WI38 (cell line): ENCODE results near the gene SNX9.

Experiments used
- H3K4me3 ChIP-seq: 2 replicates; pipeline ENCODE4 v1.5.1; 2011; ENCODE audit warnings: low read depth, mild to moderate bottlenecking, control low read depth, low read length
- TF ChIP-seq, protein P1 (sequence below): IDR thresholded peaks from 2 replicates; pipeline ENCODE4 v1.5.1; 2012; ENCODE audit warnings: low read depth, mild to moderate bottlenecking, control low read depth, low read length

The SNX9 gene

DNA sequence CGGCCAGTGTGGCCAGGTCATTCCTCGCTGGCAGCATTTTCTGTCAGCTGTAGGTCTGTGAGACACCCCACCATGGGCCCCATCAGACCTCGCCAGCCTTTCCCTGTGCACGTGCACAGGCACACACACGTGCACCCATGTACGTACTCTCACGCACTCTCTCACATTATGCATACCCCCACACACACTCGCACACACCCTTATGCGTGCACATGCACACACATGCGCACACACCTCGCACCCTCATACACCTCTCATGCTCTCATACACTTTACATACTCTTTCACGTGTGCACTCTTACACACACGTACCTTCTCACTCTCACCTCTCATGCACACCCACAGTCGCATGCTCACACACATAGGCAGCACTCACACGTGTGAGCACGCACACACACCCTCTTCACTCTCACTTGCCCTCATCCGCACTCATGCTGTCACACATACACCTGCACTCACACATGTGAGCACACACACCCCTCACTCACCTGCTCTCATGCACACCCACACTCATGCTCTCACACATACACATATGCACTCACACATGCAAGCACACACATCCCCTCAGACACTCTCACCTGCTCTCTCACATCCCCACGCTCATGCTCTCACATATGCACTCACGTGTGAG, 46.7 kb downstream of the SNX9 start:
- TF ChIP-seq, protein P1, sequence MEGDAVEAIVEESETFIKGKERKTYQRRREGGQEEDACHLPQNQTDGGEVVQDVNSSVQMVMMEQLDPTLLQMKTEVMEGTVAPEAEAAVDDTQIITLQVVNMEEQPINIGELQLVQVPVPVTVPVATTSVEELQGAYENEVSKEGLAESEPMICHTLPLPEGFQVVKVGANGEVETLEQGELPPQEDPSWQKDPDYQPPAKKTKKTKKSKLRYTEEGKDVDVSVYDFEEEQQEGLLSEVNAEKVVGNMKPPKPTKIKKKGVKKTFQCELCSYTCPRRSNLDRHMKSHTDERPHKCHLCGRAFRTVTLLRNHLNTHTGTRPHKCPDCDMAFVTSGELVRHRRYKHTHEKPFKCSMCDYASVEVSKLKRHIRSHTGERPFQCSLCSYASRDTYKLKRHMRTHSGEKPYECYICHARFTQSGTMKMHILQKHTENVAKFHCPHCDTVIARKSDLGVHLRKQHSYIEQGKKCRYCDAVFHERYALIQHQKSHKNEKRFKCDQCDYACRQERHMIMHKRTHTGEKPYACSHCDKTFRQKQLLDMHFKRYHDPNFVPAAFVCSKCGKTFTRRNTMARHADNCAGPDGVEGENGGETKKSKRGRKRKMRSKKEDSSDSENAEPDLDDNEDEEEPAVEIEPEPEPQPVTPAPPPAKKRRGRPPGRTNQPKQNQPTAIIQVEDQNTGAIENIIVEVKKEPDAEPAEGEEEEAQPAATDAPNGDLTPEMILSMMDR, result no peak
- no peak overlapping the region for H3K4me3 ChIP-seq

DNA sequence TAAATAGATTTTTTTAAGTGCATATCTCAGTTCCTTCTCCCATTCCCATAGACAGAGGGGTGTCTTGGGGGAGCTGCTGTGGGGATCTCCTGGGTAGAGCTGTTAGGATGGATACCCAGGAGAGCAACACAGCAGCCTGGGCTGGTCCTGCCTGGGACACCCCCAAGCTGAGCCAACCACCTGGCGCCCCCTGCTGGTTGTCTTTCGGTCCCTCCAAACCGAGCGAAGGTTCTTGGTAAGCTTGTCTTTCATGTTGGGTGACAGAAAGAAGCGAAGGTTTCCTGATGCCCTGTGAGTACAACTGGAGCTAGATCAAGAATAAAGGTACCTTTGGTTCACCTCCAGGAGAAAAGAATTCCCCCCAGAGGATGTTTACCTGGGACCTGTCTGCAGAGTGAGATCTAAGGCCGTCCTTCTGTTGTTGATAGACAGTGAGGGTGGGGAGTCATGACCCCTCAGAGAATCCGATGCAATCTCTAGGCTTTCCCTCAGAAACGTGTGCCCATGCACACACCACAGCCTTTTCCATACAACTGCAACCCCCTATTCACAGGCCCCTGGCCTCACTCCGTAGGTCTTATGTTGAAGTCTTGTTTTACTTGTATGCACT, 50.8 kb downstream of the SNX9 start:
- TF ChIP-seq, protein P1, result peak; percentile 81
- no peak overlapping the region for H3K4me3 ChIP-seq

DNA sequence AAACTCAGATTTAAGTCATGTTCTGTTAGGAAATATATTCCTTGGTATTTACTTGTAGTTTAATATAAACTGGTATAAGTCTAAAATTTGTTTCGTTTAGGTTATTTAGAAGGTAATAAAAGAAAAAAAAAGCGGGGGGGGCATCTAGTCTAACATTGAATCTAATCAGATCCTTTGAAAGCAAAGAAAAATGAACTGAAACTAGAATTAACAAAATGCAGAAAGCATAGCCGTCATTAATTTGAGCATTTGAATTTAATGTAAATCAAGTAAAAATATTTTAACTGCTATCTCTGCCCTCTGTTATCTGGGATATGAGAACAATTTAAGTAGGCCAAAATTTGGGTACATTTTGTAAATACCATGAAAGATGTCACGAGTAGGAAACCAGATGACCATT, 54.1 kb downstream of the SNX9 start:
- TF ChIP-seq, protein P1, result no peak

DNA sequence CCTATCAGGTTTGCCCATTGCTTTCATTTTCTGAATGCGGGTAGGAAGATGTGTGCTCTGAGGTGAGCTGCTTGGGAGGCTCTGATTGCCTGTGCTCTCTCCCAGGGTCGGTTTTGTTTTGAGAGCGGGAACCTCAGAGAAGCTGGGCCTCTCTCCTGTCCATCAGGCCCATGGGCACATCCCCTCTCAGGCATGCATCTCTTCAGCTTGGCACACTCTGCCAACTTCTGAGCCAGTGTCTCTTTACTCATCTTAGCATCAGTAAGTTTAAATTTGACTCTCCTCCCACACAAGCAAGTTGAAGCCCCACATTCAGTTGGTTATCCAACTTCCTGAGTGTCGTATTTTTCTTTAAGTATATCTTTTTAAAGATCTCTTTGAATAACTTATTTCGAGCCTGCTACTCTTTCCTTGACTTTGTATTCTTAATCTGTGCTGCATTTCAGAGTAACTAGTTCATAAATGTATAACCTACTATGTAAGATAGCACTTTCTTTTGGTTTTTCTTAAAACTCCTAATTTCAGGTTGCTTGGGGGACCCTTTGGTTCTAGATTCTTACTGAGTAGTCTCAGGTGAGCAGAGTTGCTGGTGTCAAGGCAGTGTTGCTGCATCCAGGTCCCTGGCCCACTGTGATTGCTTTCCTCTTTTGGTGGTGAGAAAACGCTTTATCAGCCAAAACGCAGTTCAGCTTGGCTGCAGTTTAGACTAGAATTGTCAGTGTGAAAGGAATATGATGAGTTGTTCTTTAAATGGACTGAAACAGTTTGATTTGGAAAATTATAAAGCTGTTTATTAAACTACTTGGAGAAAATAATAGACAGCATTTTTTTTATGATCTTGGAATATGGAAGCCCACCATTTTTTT, 54.8 kb downstream of the SNX9 start:
- TF ChIP-seq, protein P1, result no peak
- H3K4me3 ChIP-seq, result no peak overlapping the region

More for the DNA sequence above, 54.1 kb downstream of the SNX9 start:
- H3K4me3 ChIP-seq, result no peak overlapping the region

DNA sequence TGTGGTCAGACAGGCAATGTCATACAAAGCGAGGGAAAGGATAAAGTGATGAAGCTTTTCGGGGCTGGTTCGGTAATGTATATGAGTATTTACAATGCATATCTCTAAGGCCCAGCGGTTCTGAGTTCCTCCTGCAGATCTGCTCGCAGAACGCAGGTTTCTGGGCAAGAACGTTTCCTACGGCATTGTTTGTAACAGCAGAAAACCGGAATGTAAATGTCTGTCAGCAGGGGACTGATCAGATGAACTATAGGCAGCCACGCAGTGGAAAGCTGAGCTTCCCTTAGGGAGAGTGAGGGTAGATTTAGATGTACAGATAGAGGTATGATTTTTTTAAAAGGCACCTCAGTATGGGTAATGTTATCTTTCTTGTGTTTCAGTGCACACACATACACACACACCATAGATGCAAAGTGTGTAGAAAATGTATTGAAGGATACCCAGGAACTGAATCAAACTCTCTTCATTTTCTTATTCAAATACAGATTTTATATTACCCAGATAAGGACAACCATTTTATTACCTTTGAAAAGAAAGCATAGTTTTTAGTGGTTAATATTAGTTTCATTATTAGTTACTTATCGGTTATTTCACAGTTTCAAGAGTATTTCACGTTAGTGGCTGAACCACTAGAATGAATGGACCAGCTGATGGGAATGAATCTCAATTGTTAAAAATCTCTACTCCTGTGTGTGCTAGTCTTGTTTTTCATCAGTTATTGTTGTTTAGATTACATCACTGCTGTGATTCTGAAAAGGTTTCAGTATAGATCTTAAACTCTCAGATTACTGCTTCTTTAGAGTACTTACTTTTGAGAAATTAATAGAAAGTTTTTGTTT, 56.2 kb downstream of the SNX9 start:
- TF ChIP-seq, protein P1, result no peak
- H3K4me3 ChIP-seq, result no peak overlapping the region

DNA sequence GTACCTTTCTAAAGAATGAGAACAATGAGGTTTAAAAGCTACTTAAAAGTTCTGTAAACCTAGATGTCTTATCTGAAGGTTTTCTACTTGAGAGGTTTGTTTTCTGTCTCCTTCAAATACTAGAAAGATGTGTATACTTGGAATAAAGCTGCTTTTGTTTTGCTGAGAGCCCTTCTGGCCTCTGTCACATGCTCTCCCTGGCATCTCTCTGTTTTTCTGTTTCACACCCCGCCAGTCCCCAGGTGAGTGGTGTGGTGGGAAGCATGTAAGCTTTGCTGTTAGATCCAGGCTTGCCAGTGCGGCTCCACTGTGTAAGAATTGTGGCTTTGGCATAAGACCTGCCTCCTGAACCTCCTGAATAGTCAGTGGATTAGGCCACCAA, 56.8 kb downstream of the SNX9 start:
- TF ChIP-seq, protein P1, result no peak
- H3K4me3 ChIP-seq, result no peak overlapping the region
